ENCODE measurements around the gene BCL2L11.

Gene BCL2L11

DNA sequence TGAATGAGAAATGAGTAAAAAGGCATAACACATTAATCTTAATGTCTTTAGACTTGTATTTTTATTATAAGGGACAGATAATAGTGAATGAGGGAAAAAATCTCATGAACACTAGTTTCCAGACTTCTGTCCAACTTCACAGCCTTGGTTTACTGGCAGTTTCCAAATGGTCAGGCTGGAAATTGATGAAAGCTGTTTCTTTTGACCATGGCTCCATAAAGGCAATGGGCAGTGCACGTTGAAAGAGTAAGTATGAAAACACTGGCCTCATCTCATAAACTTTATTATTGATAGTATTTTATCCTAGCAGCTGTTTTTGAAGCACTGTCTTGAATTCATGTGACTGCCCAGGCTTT lies 23.1 kb downstream of the BCL2L11 start:
- no peak for DNase-seq
- no peaks in the 10 kb centered on the region for H3K27me3 ChIP-seq
- peaks cover 0 to 10% (median 0%) of the 10 kb centered on the region in 4 donors for H3K4me1 ChIP-seq
- H3K9me3 ChIP-seq: no peaks in the 10 kb centered on the region
- intact Hi-C loops (cut with DNase I; ENCODE audit: low total_unique reads): no loop called here
- peaks cover 0 to 16% (median 0%) of the 10 kb centered on the region in 3 donors for H3K36me3 ChIP-seq
- no peak overlapping the region for H3K27ac ChIP-seq
- no peak overlapping the region for H3K4me3 ChIP-seq
- TF ChIP-seq, protein P1, sequence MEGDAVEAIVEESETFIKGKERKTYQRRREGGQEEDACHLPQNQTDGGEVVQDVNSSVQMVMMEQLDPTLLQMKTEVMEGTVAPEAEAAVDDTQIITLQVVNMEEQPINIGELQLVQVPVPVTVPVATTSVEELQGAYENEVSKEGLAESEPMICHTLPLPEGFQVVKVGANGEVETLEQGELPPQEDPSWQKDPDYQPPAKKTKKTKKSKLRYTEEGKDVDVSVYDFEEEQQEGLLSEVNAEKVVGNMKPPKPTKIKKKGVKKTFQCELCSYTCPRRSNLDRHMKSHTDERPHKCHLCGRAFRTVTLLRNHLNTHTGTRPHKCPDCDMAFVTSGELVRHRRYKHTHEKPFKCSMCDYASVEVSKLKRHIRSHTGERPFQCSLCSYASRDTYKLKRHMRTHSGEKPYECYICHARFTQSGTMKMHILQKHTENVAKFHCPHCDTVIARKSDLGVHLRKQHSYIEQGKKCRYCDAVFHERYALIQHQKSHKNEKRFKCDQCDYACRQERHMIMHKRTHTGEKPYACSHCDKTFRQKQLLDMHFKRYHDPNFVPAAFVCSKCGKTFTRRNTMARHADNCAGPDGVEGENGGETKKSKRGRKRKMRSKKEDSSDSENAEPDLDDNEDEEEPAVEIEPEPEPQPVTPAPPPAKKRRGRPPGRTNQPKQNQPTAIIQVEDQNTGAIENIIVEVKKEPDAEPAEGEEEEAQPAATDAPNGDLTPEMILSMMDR (IDR thresholded peaks at IDR 0.05): no peak

- H3K27me3 ChIP-seq: no peaks in the 10 kb centered on the region
- no peaks in the 10 kb centered on the region for H3K9me3 ChIP-seq
- TF ChIP-seq, protein P1 (IDR thresholded peaks at IDR 0.05): no peak
- peaks cover 0 to 1% (median 0%) of the 10 kb centered on the region in 4 donors for H3K4me1 ChIP-seq
- intact Hi-C loops (cut with DNase I; ENCODE audit: low total_unique reads): no loop called here
- peaks cover 0 to 19% (median 0%) of the 10 kb centered on the region in 3 donors for H3K36me3 ChIP-seq
- DNase-seq: no peak
- no peak overlapping the region for H3K4me3 ChIP-seq
- H3K27ac ChIP-seq: no peak overlapping the region
Measured at GRCh38 chr2:111145103-111145760, 24.5 kb downstream of the BCL2L11 start.

DNA sequence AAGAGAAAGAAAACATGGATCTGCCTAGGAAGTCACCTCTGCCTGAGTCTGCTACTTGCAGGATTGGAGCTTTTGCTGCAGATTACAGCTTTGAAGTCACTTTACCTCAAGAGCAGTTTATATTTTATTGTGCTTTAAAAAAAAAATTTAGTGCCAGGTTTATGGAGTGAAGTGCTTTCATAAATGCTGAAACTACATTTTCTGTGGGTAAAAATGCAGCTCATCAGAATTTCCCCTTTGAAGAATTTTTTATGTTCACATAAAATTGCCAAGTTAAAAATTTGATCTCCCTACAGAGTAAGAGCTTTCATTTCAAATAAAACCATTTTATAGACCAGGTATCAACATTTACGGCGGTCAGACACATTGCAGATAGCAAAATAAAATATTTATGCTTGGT lies 25.2 kb downstream of the BCL2L11 start:
- no peak overlapping the region for H3K4me3 ChIP-seq
- H3K27me3 ChIP-seq: no peaks in the 10 kb centered on the region
- H3K36me3 ChIP-seq: peaks cover 0 to 23% (median 6%) of the 10 kb centered on the region in 3 donors
- no peak overlapping the region for H3K27ac ChIP-seq
- intact Hi-C loops (cut with DNase I; ENCODE audit: low total_unique reads): no loop called here
- TF ChIP-seq, protein P1 (IDR thresholded peaks at IDR 0.05): no peak
- H3K4me1 ChIP-seq: no peaks in the 10 kb centered on the region
- no peak for DNase-seq
- H3K9me3 ChIP-seq: no peaks in the 10 kb centered on the region

- H3K27ac ChIP-seq: no peak overlapping the region
Measured at GRCh38 chr2:111148225-111148873, 27.6 kb downstream of the BCL2L11 start.

DNA sequence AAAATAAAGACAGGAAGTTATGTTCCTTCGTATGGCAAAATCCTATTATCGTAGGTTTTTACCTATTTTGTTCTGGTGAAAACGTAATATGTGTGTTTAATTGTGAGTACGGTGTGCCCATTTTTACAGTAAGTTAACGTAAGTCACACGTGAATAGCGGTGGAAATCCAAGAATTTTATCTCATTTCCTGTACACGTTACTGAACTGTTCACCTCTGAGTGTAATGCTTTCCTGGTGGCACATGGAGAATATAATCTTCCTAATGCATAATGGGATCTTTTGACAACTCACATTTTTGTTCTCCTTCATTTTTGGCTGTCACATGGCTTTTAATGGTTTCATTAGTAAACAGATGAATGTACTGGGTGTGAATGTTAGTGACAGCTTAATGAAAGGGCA lies 28.2 kb downstream of the BCL2L11 start:
- H3K4me3 ChIP-seq: no peak overlapping the region
- intact Hi-C loops (cut with DNase I; ENCODE audit: low total_unique reads): no loop called here
- H3K27ac ChIP-seq: no peak overlapping the region
- H3K36me3 ChIP-seq: peaks cover 0 to 36% (median 15%) of the 10 kb centered on the region in 3 donors
- no peaks in the 10 kb centered on the region for H3K4me1 ChIP-seq
- H3K9me3 ChIP-seq: no peaks in the 10 kb centered on the region
- no peak for DNase-seq
- H3K27me3 ChIP-seq: no peaks in the 10 kb centered on the region
- TF ChIP-seq, protein P1 (IDR thresholded peaks at IDR 0.05): no peak

More at GRCh38 chr2:111148225-111148873, 27.6 kb downstream of the BCL2L11 start:
- intact Hi-C loops (cut with DNase I; ENCODE audit: low total_unique reads): no loop called here
- TF ChIP-seq, protein P1 (IDR thresholded peaks at IDR 0.05): no peak
- H3K9me3 ChIP-seq: no peaks in the 10 kb centered on the region
- DNase-seq: no peak
- no peak overlapping the region for H3K4me3 ChIP-seq
- no peaks in the 10 kb centered on the region for H3K27me3 ChIP-seq
- H3K4me1 ChIP-seq: no peaks in the 10 kb centered on the region
- H3K36me3 ChIP-seq: peaks cover 0 to 36% (median 15%) of the 10 kb centered on the region in 3 donors

All from tibial artery (tissue), 4 donors.